Bronchial epithelial cell (primary cell): ENCODE data around the gene CFAP100. TPM values are rescaled to one million over a fixed set of nuclear protein-coding genes. Genes with fewer than 3 reads are reported as not detected.

Source experiments
- DNase-seq: peaks from one replicate; pipeline ENCODE4 v3.0.0-alpha.2; 2010; ENCODE audit warnings: low read depth
- FAIRE-seq: peaks from 2 replicates; lab custom pipeline; 2011; peaks lifted over from hg19 to GRCh38; lab: Jason Lieb, UNC
- H3K27me3 ChIP-seq: 2 replicates; pipeline ENCODE4 v1.5.1; 2011; ENCODE audit warnings: low read length; ENCODE audit not compliant: control insufficient read depth, insufficient read depth
- H3K36me3 ChIP-seq: 2 replicates; pipeline ENCODE4 v1.5.1; 2011; ENCODE audit warnings: low read length; ENCODE audit not compliant: control insufficient read depth, insufficient read depth
- H3K4me3 ChIP-seq: 2 replicates; pipeline ENCODE4 v1.5.1; 2011; ENCODE audit warnings: mild to moderate bottlenecking, low read depth, low read length, control low read depth
- total RNA-seq: library from RNA; depleted of rRNA; stranded (reverse); fragments of >200 nt; gene quantifications from 2 replicates; pipeline ENCODE4 v1.2.1, GENCODE V29; 2014
- TF ChIP-seq, protein P1 (sequence below): IDR thresholded peaks from 2 replicates; pipeline ENCODE4 v1.5.1; 2011; ENCODE audit warnings: mild to moderate bottlenecking, moderate library complexity, low read length, control low read depth, inconsistent platforms; ENCODE audit not compliant: insufficient read depth, severe bottlenecking

Gene CFAP100
- total RNA-seq, 1 donor from 2014 or later = not detected

DNA sequence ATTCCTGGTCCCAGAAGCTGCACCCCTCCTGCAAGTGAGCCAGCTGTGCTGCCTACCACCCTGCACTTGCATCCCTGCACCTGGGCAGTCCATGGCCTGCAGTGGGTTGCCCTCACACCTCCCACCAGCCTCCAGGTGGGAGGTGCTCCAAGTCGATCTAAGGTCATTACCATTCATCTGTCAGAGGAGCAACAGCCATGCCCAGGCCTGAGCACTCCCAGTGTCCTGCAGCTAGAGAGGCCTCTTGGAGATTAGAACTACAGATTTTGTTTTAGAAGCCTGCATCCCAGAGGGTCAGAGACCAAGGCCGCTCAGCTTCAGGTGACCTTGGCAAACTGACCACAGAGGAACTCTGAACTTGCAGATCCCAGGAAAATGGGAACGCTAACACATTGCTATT, 90.0 kb downstream of the CFAP100 start:
- no peak for DNase-seq
- H3K27me3 ChIP-seq = no peaks in the 10 kb centered on the region
- FAIRE-seq = no peak
- no peak overlapping the region for H3K4me3 ChIP-seq
- H3K36me3 ChIP-seq = no peaks in the 10 kb centered on the region
- TF ChIP-seq, protein P1, sequence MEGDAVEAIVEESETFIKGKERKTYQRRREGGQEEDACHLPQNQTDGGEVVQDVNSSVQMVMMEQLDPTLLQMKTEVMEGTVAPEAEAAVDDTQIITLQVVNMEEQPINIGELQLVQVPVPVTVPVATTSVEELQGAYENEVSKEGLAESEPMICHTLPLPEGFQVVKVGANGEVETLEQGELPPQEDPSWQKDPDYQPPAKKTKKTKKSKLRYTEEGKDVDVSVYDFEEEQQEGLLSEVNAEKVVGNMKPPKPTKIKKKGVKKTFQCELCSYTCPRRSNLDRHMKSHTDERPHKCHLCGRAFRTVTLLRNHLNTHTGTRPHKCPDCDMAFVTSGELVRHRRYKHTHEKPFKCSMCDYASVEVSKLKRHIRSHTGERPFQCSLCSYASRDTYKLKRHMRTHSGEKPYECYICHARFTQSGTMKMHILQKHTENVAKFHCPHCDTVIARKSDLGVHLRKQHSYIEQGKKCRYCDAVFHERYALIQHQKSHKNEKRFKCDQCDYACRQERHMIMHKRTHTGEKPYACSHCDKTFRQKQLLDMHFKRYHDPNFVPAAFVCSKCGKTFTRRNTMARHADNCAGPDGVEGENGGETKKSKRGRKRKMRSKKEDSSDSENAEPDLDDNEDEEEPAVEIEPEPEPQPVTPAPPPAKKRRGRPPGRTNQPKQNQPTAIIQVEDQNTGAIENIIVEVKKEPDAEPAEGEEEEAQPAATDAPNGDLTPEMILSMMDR = no peak

DNA sequence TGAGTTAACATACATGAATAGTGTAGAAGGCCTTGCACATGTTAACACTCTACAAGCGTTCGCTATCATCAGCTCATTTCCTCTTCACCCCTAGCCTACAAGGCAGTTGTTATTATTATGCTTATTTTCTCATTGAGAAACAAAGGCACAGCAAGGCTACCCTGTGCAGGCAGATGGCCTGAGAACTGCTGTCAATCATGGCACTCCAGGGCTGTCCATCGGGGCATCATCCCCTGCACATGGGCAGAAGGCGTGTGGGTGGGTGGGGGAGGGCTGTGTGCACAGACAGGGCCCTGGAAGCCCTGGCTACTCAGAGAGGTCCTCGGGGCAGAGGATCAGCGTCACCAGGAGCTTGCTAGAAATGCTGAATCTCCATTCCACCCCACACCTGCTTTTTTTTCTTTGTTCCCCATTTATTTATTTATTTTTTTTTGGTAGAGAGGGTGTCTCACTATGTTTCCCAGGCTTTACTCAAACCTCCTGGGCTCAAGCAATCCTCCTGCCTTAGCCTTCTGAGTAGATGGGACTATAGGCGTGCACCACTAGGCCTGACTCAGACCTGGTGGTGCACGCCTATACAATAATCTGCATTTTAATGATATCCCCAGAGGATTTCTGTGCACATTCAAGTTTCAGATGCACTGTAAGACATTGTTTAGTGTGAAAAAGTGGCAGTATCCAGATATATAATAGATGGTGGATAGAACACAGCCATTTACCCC, 90.6 kb downstream of the CFAP100 start:
- Histone ChIP-seq H3K4me3 (no peak overlapping the region), H3K27me3 (no peaks in the 10 kb centered on the region)
- TF ChIP-seq, protein P1 = no peak

DNA sequence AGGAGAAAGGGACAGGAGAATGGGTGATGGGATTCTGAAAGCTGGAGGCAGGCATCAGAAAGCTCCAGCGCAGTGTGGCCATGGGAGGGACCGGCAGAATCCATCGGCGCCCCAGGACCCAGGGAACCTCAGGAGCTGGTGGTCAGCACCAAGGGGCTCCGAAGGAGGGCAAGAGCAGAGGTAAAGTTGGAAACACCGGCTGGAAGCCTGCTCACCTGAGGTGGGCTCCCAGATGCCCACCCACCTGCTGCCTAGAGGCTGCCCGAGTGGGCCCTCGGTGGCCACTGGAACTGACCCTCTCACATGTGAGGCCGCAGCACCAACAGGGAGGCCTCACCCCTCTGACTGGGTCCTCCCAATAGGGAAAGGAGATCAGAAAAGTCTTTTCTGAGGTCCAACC, 91.2 kb downstream of the CFAP100 start:
- H3K36me3 ChIP-seq = no peaks in the 10 kb centered on the region
- no peaks in the 10 kb centered on the region for H3K27me3 ChIP-seq
- TF ChIP-seq, protein P1 = no peak
- no peak for FAIRE-seq
- H3K4me3 ChIP-seq = no peak overlapping the region
- DNase-seq = no peak

More for the DNA sequence above, 90.6 kb downstream of the CFAP100 start:
- H3K36me3 ChIP-seq = no peaks in the 10 kb centered on the region
- DNase-seq (no peak), FAIRE-seq (no peak)

Other genes starting within 250 kb of the CFAP100 start
- 9.1 and 11.1 TPM in 2 replicates for gene ALDH1L1, start 214.3 kb upstream of the CFAP100 start, total RNA-seq
- 0.26 and 3.4 TPM in 2 replicates for gene KLF15, start 37.5 kb upstream of the CFAP100 start, total RNA-seq
- 21.9 and 23.3 TPM in 2 replicates for gene ZXDC, start 81.0 kb downstream of the CFAP100 start, total RNA-seq
- gene UROC1, start 122.9 kb downstream of the CFAP100 start, total RNA-seq = not detected in 2 replicates
- not detected in 2 replicates for gene CHST13, start 129.2 kb downstream of the CFAP100 start, total RNA-seq
- not detected in 2 replicates for gene C3orf22, start 164.0 kb downstream of the CFAP100 start, total RNA-seq